GM10248 (cell line): ENCODE measurements around the gene EXTL1.

ENCODE experiments used
- CTCF ChIA-PET: fragments of 300-600 bp; sonication (Branson Sonifier 250); formaldehyde crosslinking; extraction: SDS; loops from one replicate; lab custom pipeline; 2021; ENCODE audit warnings: antibody characterized with exemption; lab: Yijun Ruan, JAX
- POLR2A ChIA-PET: fragments of 350-650 bp; sonication (Branson Sonifier 250); formaldehyde crosslinking; extraction: SDS; loops from one replicate; lab custom pipeline; 2020; ENCODE audit warnings: antibody characterized with exemption; lab: Yijun Ruan, JAX
- DNase-seq: peaks from one replicate; pipeline ENCODE4 v3.0.0; 2012; ENCODE audit errors: extremely low spot score
- CTCF ChIP-seq: IDR thresholded peaks from 2 replicates; pipeline ENCODE4 v1.5.1; 2012; ENCODE audit warnings: mild to moderate bottlenecking, low read depth; ENCODE audit errors: extremely low read depth, missing control alignments, control extremely low read depth

EXTL1 gene

GRCh38 chr1:26031611-26032220 lies 10.1 kb downstream of the EXTL1 start:
- CTCF ChIA-PET = interaction anchor here (1.7 to 2.2 kb wide), 2 partner anchors 8 to 34 kb away, joined by 4 to 5 read pairs; partner anchors contain the start of gene PAFAH2
- POLR2A ChIA-PET = no interaction called here
- DNase-seq = no peak
- no peak for TF ChIP-seq CTCF

DNA sequence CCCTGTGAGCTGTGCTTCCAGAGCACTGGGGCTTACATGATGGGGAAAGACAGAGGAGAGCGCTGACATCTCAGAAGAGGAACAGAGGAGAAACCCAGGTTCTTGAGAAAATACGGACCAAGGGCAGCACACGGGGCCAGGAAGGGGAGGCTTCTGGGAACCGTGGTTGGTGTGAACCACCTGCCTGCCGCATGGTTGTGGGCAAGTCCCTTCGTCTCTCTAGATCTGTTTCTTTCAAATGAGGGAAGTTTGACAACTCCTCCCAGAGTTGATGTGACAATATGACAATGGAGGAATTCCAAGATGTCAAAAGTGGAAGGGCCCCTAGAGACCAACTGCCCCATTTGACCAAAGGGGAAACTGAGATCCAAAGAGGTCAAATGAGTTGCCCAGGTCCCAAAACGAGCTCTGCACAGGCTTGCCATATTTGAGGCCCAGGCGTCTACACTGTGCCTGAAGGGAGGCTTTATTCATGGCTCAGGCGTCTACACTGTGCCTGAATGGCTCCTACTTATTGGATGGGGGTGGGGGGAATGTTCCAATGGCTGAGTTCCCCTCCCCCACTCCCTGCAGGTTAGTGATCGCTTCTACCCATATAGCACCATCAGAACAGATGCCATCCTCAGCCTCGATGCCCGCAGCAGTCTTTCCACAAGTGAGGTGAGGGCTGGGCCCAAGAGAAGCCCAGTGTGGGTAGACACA lies 11.2 kb downstream of the EXTL1 start:
- ChIA-PET CTCF (interaction anchor here (1.7 to 4.1 kb wide), 3 partner anchors 10 to 16 kb away, joined by 4 to 26 read pairs (median 15); no protein-coding TSS in a partner anchor), POLR2A (no interaction called here)
- no peak for TF ChIP-seq CTCF
- DNase-seq = no peak

GRCh38 chr1:26034504-26035202 lies 13.1 kb downstream of the EXTL1 start:
- ChIA-PET CTCF (interaction anchor here (0.7 to 4.1 kb wide), 20 partner anchors 10 to 335 kb away, joined by 3 to 31 read pairs (median 4); partner anchors contain the start of genes EXTL1, PAFAH2, ZNF593 and ZNF593OS), POLR2A (no interaction called here)
- no peak for DNase-seq
- no peak for TF ChIP-seq CTCF

- peak; percentile 22 for TF ChIP-seq CTCF
- ChIA-PET CTCF (interaction anchor here (0.7 to 4.1 kb wide), 30 partner anchors 8 to 334 kb away, joined by 3 to 31 read pairs (median 4); partner anchors contain the start of genes C1orf232, CEP85, EXTL1 and PAFAH2), POLR2A (no interaction called here)
- peak; percentile 98 for DNase-seq
These were observed 13.8 kb downstream of the EXTL1 start for GRCh38 chr1:26035203-26035958.

DNA sequence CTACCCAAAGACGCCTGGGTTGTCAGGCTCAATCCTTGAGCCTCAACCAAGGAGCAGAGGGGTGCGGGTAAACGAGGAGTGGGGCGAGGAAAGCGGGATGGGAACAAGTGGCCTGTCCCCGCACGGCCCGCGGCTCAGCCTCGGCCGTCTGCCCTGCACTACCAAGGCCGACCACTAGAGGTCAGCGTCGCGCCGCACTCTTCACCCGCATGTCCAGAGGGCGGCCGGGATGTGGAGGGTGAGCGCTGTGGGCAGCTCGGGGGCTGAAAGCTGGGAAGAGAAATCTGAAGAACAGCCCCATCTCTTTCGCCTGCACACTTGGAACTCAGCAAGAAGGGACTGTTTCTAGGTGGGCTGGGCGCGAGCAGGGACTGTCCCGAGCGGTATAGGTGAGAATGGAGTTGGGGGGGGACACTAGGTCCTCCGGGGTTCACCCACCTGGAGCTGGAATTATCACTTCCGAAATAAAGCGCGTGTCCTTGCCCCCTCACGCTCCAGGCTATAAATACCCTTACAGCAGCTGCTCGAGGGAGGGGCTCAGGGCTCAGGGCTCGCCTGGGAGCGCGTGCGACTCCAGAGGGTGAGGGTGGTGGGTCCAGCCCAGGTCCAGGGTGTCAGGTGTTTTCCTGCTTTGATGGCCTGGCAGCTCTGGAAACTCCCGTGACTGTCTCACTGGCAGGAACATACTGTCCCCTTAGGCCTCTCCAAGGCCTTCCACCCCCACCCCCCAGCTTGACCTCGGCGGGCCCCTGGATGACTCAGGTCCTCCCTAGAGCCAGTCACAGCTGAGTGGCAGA lies 14.6 kb downstream of the EXTL1 start:
- peak; percentile 92 for DNase-seq

More for the DNA sequence above, 14.6 kb downstream of the EXTL1 start:
- ChIA-PET POLR2A (no interaction called here), CTCF (interaction anchor here (0.6 to 4.1 kb wide), 31 partner anchors 8 to 381 kb away, joined by 3 to 31 read pairs (median 4); partner anchors contain the start of genes C1orf232, CEP85, EXTL1 and PAFAH2)
- TF ChIP-seq CTCF = peak; percentile 99
